GM11168 (cell line): ENCODE data around the gene PSMD13.

Experiments used
- in situ Hi-C: fragments of 300-500 bp; cut with MboI; formaldehyde crosslinking; loops from one replicate; pipeline ENCODE4 v1.12.0; 2022; ENCODE audit warnings: low sequenced_read_pairs; ENCODE audit not compliant: unreplicated experiment

The PSMD13 gene

DNA sequence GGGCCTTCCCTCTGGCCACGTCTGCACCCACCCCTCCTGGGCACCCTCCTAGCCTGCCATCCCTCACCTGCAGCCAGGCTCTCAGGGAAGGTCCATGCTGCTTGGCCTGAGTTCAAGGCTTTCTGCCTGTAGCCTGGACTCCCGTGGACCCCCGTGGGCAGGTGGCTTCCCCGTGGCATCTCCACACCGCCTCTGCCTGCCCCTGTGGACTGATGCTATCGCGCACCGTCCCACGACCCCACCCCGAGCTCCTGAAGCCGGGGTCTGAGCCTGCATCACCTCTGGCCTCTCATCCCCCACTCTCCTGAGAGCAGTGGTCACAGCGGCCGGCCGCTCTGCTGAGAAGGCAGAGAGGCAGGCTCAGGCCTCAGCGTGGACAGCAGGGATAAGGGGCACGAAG lies 58.0 kb downstream of the PSMD13 start:
- in situ Hi-C loops = no loop called here

GRCh38 chr11:295351-296170 lies 58.8 kb downstream of the PSMD13 start:
- in situ Hi-C loops = no loop called here

GRCh38 chr11:296171-297050 lies 59.6 kb downstream of the PSMD13 start:
- in situ Hi-C loops = no loop called here

- in situ Hi-C loops = no loop called here
Observed at GRCh38 chr11:297051-297585, 60.3 kb downstream of the PSMD13 start.

DNA sequence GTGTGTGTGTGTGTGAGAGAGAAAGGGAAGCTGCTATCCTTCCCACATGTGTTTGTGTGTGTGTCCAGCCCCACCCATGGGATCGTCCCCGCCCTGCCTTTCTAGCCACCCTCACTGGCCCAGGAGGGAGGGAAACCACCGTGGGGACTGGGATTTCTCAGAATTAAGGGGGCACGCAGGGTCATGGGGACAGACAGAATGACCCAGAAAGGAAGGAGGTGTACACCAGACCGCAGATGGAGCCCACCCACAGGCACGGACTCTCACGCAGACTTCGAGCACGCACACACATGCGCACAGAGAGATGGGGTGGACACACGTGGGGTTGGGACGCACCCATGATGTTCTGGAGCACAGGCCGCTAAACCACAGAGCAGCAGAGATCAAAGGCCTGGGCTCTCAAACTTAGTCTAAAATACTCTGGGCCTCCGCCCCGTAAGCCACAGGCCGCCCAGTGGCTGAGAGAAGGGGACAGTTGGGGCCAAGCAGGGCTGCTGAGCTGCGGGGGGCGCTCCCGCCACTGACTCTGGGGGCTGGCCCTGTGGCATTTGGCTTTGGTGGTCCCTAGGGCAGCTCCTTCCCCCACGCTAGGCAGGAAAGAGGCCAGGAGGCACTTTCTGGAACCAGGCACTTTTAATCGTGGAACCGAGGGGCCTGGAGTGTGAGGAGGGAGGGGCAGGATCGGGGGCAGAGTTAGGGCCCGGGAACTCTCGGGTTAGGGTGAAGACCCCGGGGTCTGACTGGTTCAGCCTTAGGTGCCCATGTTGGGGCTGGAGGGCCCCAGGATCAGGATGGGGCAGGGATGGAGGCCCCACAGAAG lies 61.0 kb downstream of the PSMD13 start:
- in situ Hi-C loops = no loop called here

- in situ Hi-C loops = no loop called here
Observed at GRCh38 chr11:298406-299065, 61.8 kb downstream of the PSMD13 start.

- in situ Hi-C loops = no loop called here
Observed at GRCh38 chr11:299081-299891, 62.5 kb downstream of the PSMD13 start, which contains the start of gene IFITM5. Gene IFITM5, minus strand, starts transcription at chr11:299526. Its CDS starts 36 bp downstream, at chr11:299490.

DNA sequence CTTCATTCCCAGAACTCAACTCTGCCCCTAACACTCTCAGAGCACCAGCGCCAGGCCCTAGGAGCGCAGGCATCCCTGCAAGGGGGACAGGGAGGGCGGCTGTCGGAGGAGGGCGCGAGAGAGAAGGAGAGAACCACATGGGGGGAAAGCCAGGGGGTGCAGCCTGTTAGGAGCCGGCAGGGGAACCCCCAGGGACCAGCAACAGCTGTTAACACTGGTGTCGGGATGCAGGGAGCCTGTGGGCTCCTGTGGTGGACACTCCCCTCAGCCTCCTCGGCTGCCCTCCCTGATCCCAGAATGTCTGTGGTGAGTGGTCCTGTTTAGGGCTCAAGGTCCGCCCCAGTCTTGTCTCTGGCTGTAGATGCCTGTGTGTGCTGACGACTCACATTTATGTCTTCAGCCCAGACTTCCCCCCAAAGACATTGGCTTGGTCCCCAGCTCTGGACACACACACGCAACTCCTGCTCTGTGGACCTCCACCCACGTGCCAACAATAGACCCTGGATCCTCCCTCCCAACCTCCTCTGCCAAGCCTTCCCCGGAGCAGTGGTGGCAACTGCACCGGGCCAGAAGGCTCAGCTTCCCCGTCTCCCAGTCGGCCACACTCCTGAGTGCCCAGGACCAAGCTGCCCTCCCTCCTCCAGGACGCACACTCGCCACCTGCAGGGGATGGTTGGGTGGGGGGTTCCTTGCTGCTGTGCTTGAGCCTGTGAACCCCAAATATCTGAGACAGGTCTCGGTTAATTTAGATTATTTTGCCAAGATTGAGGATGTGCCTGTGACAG lies 63.4 kb downstream of the PSMD13 start:
- in situ Hi-C loops = loop anchor here (5.0 kb wide), 1 partner anchor 47 kb away; no protein-coding TSS in a partner anchor
